H1 (cell line): ENCODE data around the gene TMEM200B. TPM values are rescaled to one million over a fixed set of nuclear protein-coding genes. Genes with fewer than 3 reads are reported as not detected.

Source experiments
- CTCF ChIA-PET: fragments of 300-600 bp; sonication (Branson Sonifier 250); formaldehyde crosslinking; loops from one replicate; lab custom pipeline; 2021; ENCODE audit not compliant: partially characterized antibody; lab: Charles Lee
- POLR2A ChIA-PET: fragments of 300-600 bp; sonication (Branson Sonifier 250); formaldehyde crosslinking; loops from one replicate; lab custom pipeline; 2021; ENCODE audit warnings: inconsistent platforms; ENCODE audit not compliant: partially characterized antibody; lab: Charles Lee
- DNase-seq, 2 experiments: peaks; one replicate each; pipeline versions ENCODE4 v3.0.0 to v3.0.0-alpha.2; 2010 to 2022; ENCODE audit warnings: low spot score in 2 of 2, low read depth in 1 of 2, mixed read lengths in 1 of 2
- FAIRE-seq: peaks from 2 replicates; lab custom pipeline; 2011; peaks lifted over from hg19 to GRCh38; lab: Jason Lieb, UNC
- H2AFZ ChIP-seq: 2 replicates; pipeline ENCODE4 v1.8.1; 2012; ENCODE audit warnings: low read length, inconsistent platforms
- H2AK5ac ChIP-seq: 2 replicates; pipeline ENCODE4 v1.6.1; 2013; ENCODE audit warnings: low read depth, low read length
- H2BK120ac ChIP-seq: replicated peaks from 2 replicates; pipeline ENCODE3; 2013; ENCODE audit warnings: low read depth, low read length, inconsistent platforms
- H2BK12ac ChIP-seq: 2 replicates; pipeline ENCODE4 v1.6.1; 2013; ENCODE audit warnings: low read depth, low read length
- H2BK15ac ChIP-seq: 2 replicates; pipeline ENCODE4 v1.6.1; 2013; ENCODE audit warnings: low read length
- H2BK20ac ChIP-seq: 2 replicates; pipeline ENCODE4 v1.6.1; 2013; ENCODE audit warnings: low read length
- H2BK5ac ChIP-seq: 2 replicates; pipeline ENCODE4 v1.6.1; 2013; ENCODE audit warnings: low read depth, low read length
- H3K14ac ChIP-seq: 2 replicates; pipeline ENCODE4 v1.6.1; 2013; ENCODE audit warnings: inconsistent platforms; ENCODE audit not compliant: insufficient read length
- H3K18ac ChIP-seq: 2 replicates; pipeline ENCODE4 v1.6.1; 2013; ENCODE audit warnings: low read length; ENCODE audit errors: extremely low read depth
- H3K23ac ChIP-seq: 2 replicates; pipeline ENCODE4 v1.6.1; 2013; ENCODE audit warnings: inconsistent platforms; ENCODE audit not compliant: insufficient read length
- H3K23me2 ChIP-seq: 2 replicates; pipeline ENCODE4 v1.6.1; 2013; ENCODE audit warnings: low read depth, low read length
- H3K27ac ChIP-seq: 2 replicates; pipeline ENCODE4 v1.6.1; 2011; ENCODE audit warnings: low read depth, low read length, inconsistent platforms
- H3K27me3 ChIP-seq, 4 experiments: replicated peaks in 1 of 4; 1 replicate in 1 of 4; 2 replicates in 3 of 4; pipeline versions ENCODE4 v1.6.1 to v1.8.1; 2011 to 2013; ENCODE audit warnings: low read length in 3 of 4, mild to moderate bottlenecking in 3 of 4, inconsistent platforms in 2 of 4, mixed read lengths in 2 of 4, moderate library complexity in 1 of 4; ENCODE audit not compliant: control insufficient read depth in 3 of 4, insufficient read depth in 3 of 4; ENCODE audit errors: extremely low read depth in 1 of 4
- H3K36me3 ChIP-seq, 4 experiments: 2 replicates each; pipeline versions ENCODE4 v1.6.1 to v1.8.1; 2011 to 2013; ENCODE audit warnings: mild to moderate bottlenecking in 4 of 4, low read length in 3 of 4, moderate library complexity in 2 of 4, control low read depth in 1 of 4, inconsistent platforms in 1 of 4; ENCODE audit not compliant: insufficient read depth in 4 of 4, control insufficient read depth in 2 of 4
- H3K4ac ChIP-seq: replicated peaks from 2 replicates; pipeline ENCODE3; 2013; ENCODE audit warnings: low read length, low read depth, mixed read lengths, inconsistent platforms; ENCODE audit not compliant: insufficient read length
- H3K4me1 ChIP-seq, 4 experiments: replicated peaks in 1 of 4; 1 replicate in 1 of 4; 2 replicates in 3 of 4; pipeline versions ENCODE4 v1.6.1 to v1.8.1; 2011 to 2013; ENCODE audit warnings: low read length in 3 of 4, inconsistent platforms in 2 of 4, mixed read lengths in 1 of 4; ENCODE audit not compliant: insufficient read depth in 4 of 4, control insufficient read depth in 3 of 4
- H3K4me2 ChIP-seq, 2 experiments: 2 replicates each; pipeline versions ENCODE4 v1.6.1 to v1.8.1; 2011 to 2013; ENCODE audit warnings: low read depth in 2 of 2, low read length in 2 of 2, control low read depth in 1 of 2, inconsistent platforms in 1 of 2, mild to moderate bottlenecking in 1 of 2; ENCODE audit not compliant: insufficient read depth in 1 of 2
- H3K4me3 ChIP-seq, 4 experiments: fragments of 200-600, 300-600 bp in 1 of 4; sonication (generic), shearing (Covaris generic), sonication (Bioruptor Twin) in 1 of 4; 2 replicates each; pipeline versions ENCODE4 v1.5.1 to v1.8.1; 2011 to 2016; ENCODE audit warnings: low read length in 4 of 4, low read depth in 3 of 4, control low read depth in 2 of 4, inconsistent platforms in 2 of 4, mild to moderate bottlenecking in 2 of 4, mixed read lengths in 1 of 4, moderate library complexity in 1 of 4; ENCODE audit not compliant: insufficient read depth in 2 of 4; ENCODE audit errors: extremely low read depth in 1 of 4
- H3K56ac ChIP-seq: replicated peaks from 2 replicates; pipeline ENCODE3; 2013; ENCODE audit warnings: low read depth, mild to moderate bottlenecking, mixed read lengths, low read length, inconsistent platforms; ENCODE audit not compliant: insufficient read length
- H3K79me1 ChIP-seq: 2 replicates; pipeline ENCODE4 v1.6.1; 2013; ENCODE audit warnings: low read depth, low read length, control low read depth
- H3K79me2 ChIP-seq, 2 experiments: 2 replicates each; pipeline versions ENCODE4 v1.6.1 to v1.8.1; 2012 to 2013; ENCODE audit warnings: low read length in 2 of 2, mild to moderate bottlenecking in 2 of 2, inconsistent platforms in 1 of 2; ENCODE audit not compliant: insufficient read depth in 2 of 2, control insufficient read depth in 1 of 2
- H3K9ac ChIP-seq, 4 experiments: replicated peaks in 1 of 4; 1 replicate in 1 of 4; 2 replicates in 3 of 4; pipeline versions ENCODE4 v1.6.1 to v1.8.1; 2011 to 2013; ENCODE audit warnings: low read depth in 3 of 4, low read length in 3 of 4, control low read depth in 2 of 4, mild to moderate bottlenecking in 2 of 4, moderate library complexity in 2 of 4, inconsistent platforms in 1 of 4; ENCODE audit errors: extremely low read depth in 1 of 4
- H3K9me3 ChIP-seq, 2 experiments: 2 replicates each; pipeline versions ENCODE4 v1.6.1 to v1.8.1; 2012 to 2013; ENCODE audit warnings: mild to moderate bottlenecking in 2 of 2, moderate library complexity in 2 of 2, control low read depth in 1 of 2, inconsistent platforms in 1 of 2, low read depth in 1 of 2, low read length in 1 of 2, mixed read lengths in 1 of 2; ENCODE audit not compliant: insufficient read depth in 2 of 2
- H4K20me1 ChIP-seq, 2 experiments: replicated peaks in 1 of 2; 2 replicates each; pipeline versions ENCODE3 to v1.8.1; 2011 to 2013; ENCODE audit warnings: inconsistent platforms in 2 of 2, low read length in 2 of 2, mild to moderate bottlenecking in 1 of 2; ENCODE audit not compliant: insufficient read depth in 2 of 2, control insufficient read depth in 1 of 2
- H4K5ac ChIP-seq: 2 replicates; pipeline ENCODE4 v1.6.1; 2013; ENCODE audit warnings: low read length, low read depth, mixed read lengths, inconsistent platforms; ENCODE audit not compliant: insufficient read length
- H4K8ac ChIP-seq: 2 replicates; pipeline ENCODE4 v1.8.0; 2013; ENCODE audit warnings: mild to moderate bottlenecking, moderate library complexity, low read length, inconsistent platforms; ENCODE audit not compliant: insufficient read depth; ENCODE audit errors: extremely low read depth
- H4K91ac ChIP-seq: replicated peaks from 2 replicates; pipeline ENCODE3; 2013; ENCODE audit warnings: low read length, mixed read lengths, inconsistent platforms; ENCODE audit not compliant: insufficient read length
- KDM4A ChIP-seq: IDR thresholded peaks from one replicate; pipeline ENCODE4 v1.7.1; 2012; ENCODE audit warnings: low read depth, mild to moderate bottlenecking, moderate library complexity, low read length, inconsistent platforms; ENCODE audit not compliant: severe bottlenecking
- POLR2AphosphoS5 ChIP-seq: IDR thresholded peaks from 2 replicates; pipeline ENCODE4 v1.6.1; 2011; ENCODE audit warnings: low read depth, low read length
- POU5F1 ChIP-seq: IDR thresholded peaks from 2 replicates; pipeline ENCODE4 v1.6.1; 2011; ENCODE audit warnings: low read depth, mild to moderate bottlenecking, low read length, moderate library complexity
- WGBS, 2 experiments: shearing (Covaris generic) in 1 of 2; methylation state at CpG; one replicate each; pipeline versions ENCODE4 v1.1.6 to v1.1.7; 2013 to 2015; ENCODE audit warnings: low lambda C conversion rate in 2 of 2, mixed read lengths in 2 of 2, inconsistent platforms in 1 of 2, low coverage in 1 of 2, missing lambda C conversion rate in 1 of 2; ENCODE audit not compliant: insufficient replicate concordance in 2 of 2, insufficient coverage in 1 of 2, insufficient read length in 1 of 2; ENCODE audit errors: extremely low coverage in 1 of 2, missing lambda C conversion rate in 1 of 2; 5-methylcytosine and 5-hydroxymethylcytosine counted together
- polyA plus RNA-seq, 7 experiments: library from polyadenylated mRNA; depleted of rRNA in 3 of 7; stranded (reverse) in 5 of 7; unstranded in 2 of 7; fragments of >200 nt in 5 of 7; fragments of 200-250 nt in 2 of 7; gene quantifications; 1 replicate in 5 of 7; 2 replicates in 1 of 7; 4 replicates in 1 of 7; pipeline versions ENCODE4 v1.2.1 to v1.2.3, GENCODE V29; 2011 to 2013; ENCODE audit warnings: missing spikeins in 2 of 7, mixed read lengths in 2 of 7
- total RNA-seq: library from RNA; stranded (reverse); fragmentation: NEBNext Ultra II Directional; extraction: Animal tissue kit (Norgen Biotek cat#: 25700); gene quantifications from 2 replicates; pipeline ENCODE4 v1.2.1, GENCODE V29; 2021
- TF ChIP-seq, protein P1 (sequence below): IDR thresholded peaks from 2 replicates; pipeline ENCODE4 v1.6.1; 2011; ENCODE audit warnings: low read depth, mild to moderate bottlenecking, low read length; ENCODE audit not compliant: insufficient read depth
- TF ChIP-seq, protein P2 (sequence below): IDR thresholded peaks from 2 replicates; pipeline ENCODE4 v1.6.1; 2012; ENCODE audit warnings: low read length, inconsistent platforms

Gene TMEM200B
- total and polyA plus RNA-seq, 2 of the 8 experiments (the other 6 are each of a cell fraction or from before 2014, with no cell fraction given) = 4.9 to 11.0 TPM

- Histone ChIP-seq H3K23me2 (no peaks in the 10 kb centered on the region), H3K4ac (no peak overlapping the region), H2BK5ac (no peak overlapping the region), H4K20me1 (peaks cover 0 to 2% of the 10 kb centered on the region in 2 experiments), H3K79me1 (0 out of 2 replicates have a peak, but pooled peaks cover 2% of the 10 kb centered on the region), H4K91ac (no peak overlapping the region), H3K4me2 (no peak overlapping the region), H2AFZ (no peak overlapping the region), H3K56ac (no peak overlapping the region), H4K5ac (no peak overlapping the region), H3K9ac (no peak overlapping the region), H2AK5ac (no peak overlapping the region), H3K18ac (no peak overlapping the region), H3K79me2 (no peaks in the 10 kb centered on the region), H3K4me3 (no peak overlapping the region), H3K23ac (no peak overlapping the region), H2BK12ac (no peak overlapping the region), H3K27ac (no peak overlapping the region), H3K27me3 (no peaks in the 10 kb centered on the region), H2BK15ac (no peak overlapping the region), H3K4me1 (no peaks in the 10 kb centered on the region), H3K14ac (no peak overlapping the region), H2BK120ac (no peak overlapping the region), H3K36me3 (peaks cover 2 to 25% (median 15%) of the 10 kb centered on the region in 4 experiments), H4K8ac (no peak overlapping the region), H2BK20ac (no peak overlapping the region), H3K9me3 (peaks cover 0 to 2% of the 10 kb centered on the region in 2 experiments; a peak in 1 of 4 replicates)
- TF ChIP-seq, protein P1, sequence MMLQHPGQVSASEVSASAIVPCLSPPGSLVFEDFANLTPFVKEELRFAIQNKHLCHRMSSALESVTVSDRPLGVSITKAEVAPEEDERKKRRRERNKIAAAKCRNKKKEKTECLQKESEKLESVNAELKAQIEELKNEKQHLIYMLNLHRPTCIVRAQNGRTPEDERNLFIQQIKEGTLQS = no peak
- no peak for TF ChIP-seq POU5F1
- TF ChIP-seq KDM4A = no peak
- TF ChIP-seq, protein P2, sequence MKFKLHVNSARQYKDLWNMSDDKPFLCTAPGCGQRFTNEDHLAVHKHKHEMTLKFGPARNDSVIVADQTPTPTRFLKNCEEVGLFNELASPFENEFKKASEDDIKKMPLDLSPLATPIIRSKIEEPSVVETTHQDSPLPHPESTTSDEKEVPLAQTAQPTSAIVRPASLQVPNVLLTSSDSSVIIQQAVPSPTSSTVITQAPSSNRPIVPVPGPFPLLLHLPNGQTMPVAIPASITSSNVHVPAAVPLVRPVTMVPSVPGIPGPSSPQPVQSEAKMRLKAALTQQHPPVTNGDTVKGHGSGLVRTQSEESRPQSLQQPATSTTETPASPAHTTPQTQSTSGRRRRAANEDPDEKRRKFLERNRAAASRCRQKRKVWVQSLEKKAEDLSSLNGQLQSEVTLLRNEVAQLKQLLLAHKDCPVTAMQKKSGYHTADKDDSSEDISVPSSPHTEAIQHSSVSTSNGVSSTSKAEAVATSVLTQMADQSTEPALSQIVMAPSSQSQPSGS = no peak
- TF ChIP-seq POLR2AphosphoS5 = no peak
- no peak for FAIRE-seq
- ChIA-PET POLR2A (interaction anchor here (0.5 to 3.8 kb wide), 9 partner anchors 8 to 1871 kb away, joined by 3 to 19 read pairs (median 4); partner anchors contain the start of gene TMEM200B), CTCF (interaction anchor here (1.8 kb wide), 1 partner anchor 19 kb away, joined by 7 read pairs; the partner anchor contains the start of gene TMEM200B)
- DNase-seq = no peak
- WGBS, 2 experiments = 91% methylated on average over 2 of the region's 2 CpGs; no CpG with 5 or more reads in 1 of the 2 experiments
Measured at GRCh38 chr1:29142714-29143113, 19.0 kb upstream of the TMEM200B start.
